Right cardiac atrium (tissue), 5 donors: ENCODE results near the gene NSUN4. TPM values are rescaled to one million over a fixed set of nuclear protein-coding genes. Genes with fewer than 3 reads are reported as not detected.

Source experiments
- ATAC-seq, 2 donors: fragments of 200-7000 bp; cut with Tn5 transposase; one replicate each; pipeline versions ENCODE4 v1.8.0 to v1.9.1; 2020; ENCODE audit warnings: moderate library complexity in 2 of 2, mild to moderate bottlenecking in 1 of 2
- DNase-seq, 3 donors: peaks; one replicate each; pipeline ENCODE4 v3.0.0-alpha.2; 2020
- H3K27ac ChIP-seq: one replicate; pipeline ENCODE4 v1.5.1; 2013; ENCODE audit warnings: mild to moderate bottlenecking, low read length, control low read depth, moderate library complexity
- H3K27me3 ChIP-seq: one replicate; pipeline ENCODE4 v1.6.1; 2013; ENCODE audit not compliant: control insufficient read depth, insufficient read depth
- H3K4me1 ChIP-seq: one replicate; pipeline ENCODE4 v1.6.1; 2013; ENCODE audit warnings: low read length; ENCODE audit not compliant: control insufficient read depth, insufficient read depth
- H3K4me3 ChIP-seq: one replicate; pipeline ENCODE4 v1.5.1; 2013; ENCODE audit warnings: low read length, control low read depth
- H3K9me3 ChIP-seq: one replicate; pipeline ENCODE4 v1.6.1; 2013; ENCODE audit warnings: low read length; ENCODE audit not compliant: control insufficient read depth
- WGBS: extraction: QIAGEN DNeasy Blood & Tissue Kit; methylation state at CpG from one replicate; pipeline ENCODE4 v1.1.7; 2013; 5-methylcytosine and 5-hydroxymethylcytosine counted together
- intact Hi-C, 4 donors: fragments of 100-400 bp; cut with DNase I; formaldehyde crosslinking; loops; one replicate each; pipeline versions ENCODE4 v1.11.0 to v1.14.0; 2022 to 2023
- polyA plus RNA-seq: library from polyadenylated mRNA; stranded (reverse); fragments of 200-250 nt; gene quantifications from one replicate; pipeline ENCODE4 v1.2.3, GENCODE V29; 2013
- total RNA-seq, 4 donors: library from RNA; stranded (reverse); fragmentation: NEBNext Ultra II Directional; extraction: Animal tissue kit (Norgen Biotek cat#: 25700); gene quantifications; one replicate each; pipeline ENCODE4 v1.2.1, GENCODE V29; 2021
- donor health status: healthy with polysubstance abuse.
- donor health status: DM: no; HTN: yes; CAD: no.
- donor health status: DM: no; HTN: no; CAD: no.
- donor health status: DM: no; HTN: yes; CAD: no; lungs with severe emphysema.
- donor health status: DM: yes; HTN: yes; CAD: no.

NSUN4 gene
- total and polyA plus RNA-seq, 5 donors = 10.6 to 18.7 (median 13.0) TPM

- no peaks in the 10 kb centered on the region for H3K4me1 ChIP-seq
- DNase-seq = no peak
- H3K9me3 ChIP-seq = no peaks in the 10 kb centered on the region
- H3K27me3 ChIP-seq = no peaks in the 10 kb centered on the region
- H3K27ac ChIP-seq = no peak overlapping the region
- intact Hi-C loops = no loop called here
- no peak for ATAC-seq
- 94% methylated on average over 2 of the region's 2 CpGs for WGBS
- H3K4me3 ChIP-seq = no peak overlapping the region
Measured at GRCh38 chr1:46368791-46369190, 28.2 kb downstream of the NSUN4 start.

- no peak overlapping the region for H3K4me3 ChIP-seq
- no peaks in the 10 kb centered on the region for H3K4me1 ChIP-seq
- no peaks in the 10 kb centered on the region for H3K9me3 ChIP-seq
- H3K27ac ChIP-seq = no peak overlapping the region
- WGBS = 68% methylated on average over 4 of the region's 4 CpGs
- intact Hi-C loops = no loop called here
- DNase-seq (no peak), ATAC-seq (peak in 1 of 2 donors; percentile 33)
- no peaks in the 10 kb centered on the region for H3K27me3 ChIP-seq
Measured at GRCh38 chr1:46369542-46370213, 29.1 kb downstream of the NSUN4 start.

- no peaks in the 10 kb centered on the region for H3K4me1 ChIP-seq
- H3K4me3 ChIP-seq = no peak overlapping the region
- WGBS = 78% methylated on average over 3 of the region's 3 CpGs
- ATAC-seq (no peak), DNase-seq (no peak)
- no peaks in the 10 kb centered on the region for H3K27me3 ChIP-seq
- no peak overlapping the region for H3K27ac ChIP-seq
- no peaks in the 10 kb centered on the region for H3K9me3 ChIP-seq
- intact Hi-C loops = no loop called here
Measured at GRCh38 chr1:46370214-46370633, 29.6 kb downstream of the NSUN4 start.

- DNase-seq (no peak), ATAC-seq (no peak)
- Histone ChIP-seq H3K4me3 (no peak overlapping the region), H3K4me1 (no peaks in the 10 kb centered on the region), H3K27ac (no peak overlapping the region), H3K27me3 (no peaks in the 10 kb centered on the region), H3K9me3 (no peaks in the 10 kb centered on the region)
- intact Hi-C loops = no loop called here
- 98% methylated on average over 1 of the region's 1 CpG for WGBS
Measured at GRCh38 chr1:46372431-46372830, 31.8 kb downstream of the NSUN4 start.

- Histone ChIP-seq H3K4me3 (no peak overlapping the region), H3K9me3 (no peaks in the 10 kb centered on the region), H3K4me1 (no peaks in the 10 kb centered on the region), H3K27ac (no peak overlapping the region), H3K27me3 (no peaks in the 10 kb centered on the region)
- intact Hi-C loops = no loop called here
- ATAC-seq = no peak
- DNase-seq = no peak
- WGBS = 100% methylated on average over 1 of the region's 1 CpG
Measured at GRCh38 chr1:46379996-46380395, 39.4 kb downstream of the NSUN4 start.

GRCh38 chr1:46380508-46380907, 39.9 kb downstream of the NSUN4 start:
- H3K4me1 ChIP-seq = no peaks in the 10 kb centered on the region
- intact Hi-C loops = no loop called here
- no peak overlapping the region for H3K4me3 ChIP-seq
- no peaks in the 10 kb centered on the region for H3K9me3 ChIP-seq
- ATAC-seq (no peak), DNase-seq (no peak)
- H3K27me3 ChIP-seq = no peaks in the 10 kb centered on the region
- no peak overlapping the region for H3K27ac ChIP-seq

GRCh38 chr1:46393510-46393909, 52.9 kb downstream of the NSUN4 start:
- intact Hi-C loops = no loop called here
- Histone ChIP-seq H3K9me3 (no peaks in the 10 kb centered on the region), H3K27me3 (no peaks in the 10 kb centered on the region), H3K27ac (no peak overlapping the region), H3K4me3 (no peak overlapping the region), H3K4me1 (peaks cover 5% of the 10 kb centered on the region)
- 90% methylated on average over 12 of the region's 12 CpGs for WGBS
- DNase-seq = no peak
- ATAC-seq = no peak

- H3K27me3 ChIP-seq = no peaks in the 10 kb centered on the region
- H3K4me3 ChIP-seq = peak within 1 kb of the TSS; percentile 61
- H3K4me1 ChIP-seq = peaks cover 5% of the 10 kb centered on the region
- H3K27ac ChIP-seq = no peak within 1 kb of the TSS
- H3K9me3 ChIP-seq = no peaks in the 10 kb centered on the region
- intact Hi-C loops = no loop called here
- ATAC-seq = peak; percentile 74 to 77
- DNase-seq = peak; percentile 61 to 86 (median 81)
- WGBS = 3% methylated on average over 75 of the region's 75 CpGs
Measured at GRCh38 chr1:46394108-46394871, 53.7 kb downstream of the NSUN4 start, which contains the start of gene FAAH. TSS of gene FAAH (plus strand) at chr1:46394317. CDS start at chr1:46394349, 32 bp downstream.

- Histone ChIP-seq H3K4me1 (peaks cover 5% of the 10 kb centered on the region), H3K9me3 (no peaks in the 10 kb centered on the region), H3K27ac (no peak overlapping the region), H3K27me3 (no peaks in the 10 kb centered on the region), H3K4me3 (peak overlapping the region; percentile 61)
- ATAC-seq (peak; percentile 27 to 53), DNase-seq (peak in 1 of 3 donors; percentile 73)
- intact Hi-C loops = no loop called here
- 34% methylated on average over 17 of the region's 17 CpGs for WGBS
Measured at GRCh38 chr1:46394872-46395465, 54.4 kb downstream of the NSUN4 start.

- intact Hi-C loops = no loop called here
- Histone ChIP-seq H3K9me3 (no peaks in the 10 kb centered on the region), H3K27me3 (no peaks in the 10 kb centered on the region), H3K4me1 (peaks cover 5% of the 10 kb centered on the region), H3K4me3 (no peak overlapping the region), H3K27ac (no peak overlapping the region)
- ATAC-seq = peak; percentile 20 to 30
- peak in 1 of 3 donors; percentile 49 for DNase-seq
- 45% methylated on average over 10 of the region's 10 CpGs for WGBS
Measured at GRCh38 chr1:46396441-46397398, 56.1 kb downstream of the NSUN4 start.
